ENCODE results near the gene CLEC2L. TPM values are rescaled to one million over a fixed set of nuclear protein-coding genes. Genes with fewer than 3 reads are reported as not detected.

CLEC2L gene
- total RNA-seq, 1 experiment from 2014 or later = not detected

GRCh38 chr7:139495580-139496125 lies 27.8 kb upstream of the CLEC2L start:
- intact Hi-C loops (cut with micrococcal nuclease; ENCODE audit: unreplicated experiment) = no loop called here
- Histone ChIP-seq H3K9me3 (ENCODE audit: low read depth, low read length, poor library complexity, severe bottlenecking) (no peaks in the 10 kb centered on the region), H3K27ac (ENCODE audit: low read depth, low read length, poor library complexity, severe bottlenecking) (no peak overlapping the region), H3K36me3 (ENCODE audit: insufficient read depth, low read length, poor library complexity, severe bottlenecking) (no peaks in the 10 kb centered on the region), H3K4me1 (ENCODE audit: insufficient read depth, low read length, poor library complexity, severe bottlenecking) (peaks cover 9% of the 10 kb centered on the region), H3K4me3 (ENCODE audit: low read depth, low read length, poor library complexity, severe bottlenecking) (no peak overlapping the region), H3K27me3 (replicated peaks; ENCODE audit: insufficient read depth, low read depth, low read length, poor library complexity) (no peaks in the 10 kb centered on the region)
- CTCF ChIA-PET = no interaction called here
- POLR2A ChIA-PET (ENCODE audit: low non-redundant PET) = no interaction called here
- TF ChIP-seq CTCF (conservative IDR thresholded peaks at IDR 0.05; ENCODE audit: low read depth, low read length) (no peak), EZH2 (IDR thresholded peaks at IDR 0.05; ENCODE audit: borderline replicate concordance, low read depth, low read length, poor library complexity, severe bottlenecking) (no peak)
- no TSS peak for BruUV-seq (replicated peaks)
- no peak for DNase-seq (ENCODE audit: low spot score)

GRCh38 chr7:139496528-139496927 lies 27.0 kb upstream of the CLEC2L start:
- DNase-seq (ENCODE audit: low spot score) = no peak
- H3K9me3 ChIP-seq (ENCODE audit: low read depth, low read length, poor library complexity, severe bottlenecking) = no peaks in the 10 kb centered on the region
- H3K4me3 ChIP-seq (ENCODE audit: low read depth, low read length, poor library complexity, severe bottlenecking) = no peak overlapping the region
- peaks cover 9% of the 10 kb centered on the region for H3K4me1 ChIP-seq (ENCODE audit: insufficient read depth, low read length, poor library complexity, severe bottlenecking)
- no peak for TF ChIP-seq EZH2 (IDR thresholded peaks at IDR 0.05; ENCODE audit: borderline replicate concordance, low read depth, low read length, poor library complexity, severe bottlenecking)
- no peak for TF ChIP-seq CTCF (conservative IDR thresholded peaks at IDR 0.05; ENCODE audit: low read depth, low read length)
- H3K27ac ChIP-seq (ENCODE audit: low read depth, low read length, poor library complexity, severe bottlenecking) = no peak overlapping the region
- H3K36me3 ChIP-seq (ENCODE audit: insufficient read depth, low read length, poor library complexity, severe bottlenecking) = no peaks in the 10 kb centered on the region
- intact Hi-C loops (cut with micrococcal nuclease; ENCODE audit: unreplicated experiment) = no loop called here
- POLR2A ChIA-PET (ENCODE audit: low non-redundant PET) = no interaction called here
- no peaks in the 10 kb centered on the region for H3K27me3 ChIP-seq (replicated peaks; ENCODE audit: insufficient read depth, low read depth, low read length, poor library complexity)
- CTCF ChIA-PET = no interaction called here
- BruUV-seq (replicated peaks) = no TSS peak

- intact Hi-C loops (cut with micrococcal nuclease; ENCODE audit: unreplicated experiment) = loop anchor here (1.0 to 5.0 kb wide), 2 partner anchors 117 to 502 kb away; no protein-coding TSS in a partner anchor
- Histone ChIP-seq H3K36me3 (ENCODE audit: insufficient read depth, low read length, poor library complexity, severe bottlenecking) (no peaks in the 10 kb centered on the region), H3K9me3 (ENCODE audit: low read depth, low read length, poor library complexity, severe bottlenecking) (no peaks in the 10 kb centered on the region), H3K27ac (ENCODE audit: low read depth, low read length, poor library complexity, severe bottlenecking) (no peak overlapping the region), H3K4me3 (ENCODE audit: low read depth, low read length, poor library complexity, severe bottlenecking) (peak overlapping the region; percentile 37), H3K27me3 (replicated peaks; ENCODE audit: insufficient read depth, low read depth, low read length, poor library complexity) (no peaks in the 10 kb centered on the region), H3K4me1 (ENCODE audit: insufficient read depth, low read length, poor library complexity, severe bottlenecking) (no peaks in the 10 kb centered on the region)
- DNase-seq (ENCODE audit: low spot score) = no peak
- ChIA-PET POLR2A (ENCODE audit: low non-redundant PET) (interaction anchor here (0.6 kb wide), 1 partner anchor 102 kb away, joined by 7 read pairs; no protein-coding TSS in a partner anchor), CTCF (interaction anchor here (0.6 to 1.7 kb wide), 3 partner anchors 69 to 502 kb away, joined by 3 to 6 read pairs (median 5); no protein-coding TSS in a partner anchor)
- no TSS peak for BruUV-seq (replicated peaks)
- no peak for TF ChIP-seq CTCF (conservative IDR thresholded peaks at IDR 0.05; ENCODE audit: low read depth, low read length)
- TF ChIP-seq EZH2 (IDR thresholded peaks at IDR 0.05; ENCODE audit: borderline replicate concordance, low read depth, low read length, poor library complexity, severe bottlenecking) = no peak
Measured at GRCh38 chr7:139500770-139501138, 22.7 kb upstream of the CLEC2L start.

All from A673 (cell line).